Testis (tissue), 2 donors: ENCODE measurements around the gene IDE.

Source experiments
- CTCF ChIP-seq, 3 experiments: fragments of 450-650 bp in 2 of 3; fragments of 200-600 bp in 1 of 3; sonication (generic) in 1 of 3; IDR thresholded peaks; one replicate each; pipeline ENCODE4 v1.5.1; 2016 to 2019; ENCODE audit warnings: antibody characterized with exemption in 3 of 3, mild to moderate bottlenecking in 2 of 3, moderate library complexity in 1 of 3
- POLR2A ChIP-seq: fragments of 450-650 bp; IDR thresholded peaks from one replicate; pipeline ENCODE4 v1.6.1; 2017; ENCODE audit warnings: antibody characterized with exemption, mild to moderate bottlenecking, moderate library complexity

DNA sequence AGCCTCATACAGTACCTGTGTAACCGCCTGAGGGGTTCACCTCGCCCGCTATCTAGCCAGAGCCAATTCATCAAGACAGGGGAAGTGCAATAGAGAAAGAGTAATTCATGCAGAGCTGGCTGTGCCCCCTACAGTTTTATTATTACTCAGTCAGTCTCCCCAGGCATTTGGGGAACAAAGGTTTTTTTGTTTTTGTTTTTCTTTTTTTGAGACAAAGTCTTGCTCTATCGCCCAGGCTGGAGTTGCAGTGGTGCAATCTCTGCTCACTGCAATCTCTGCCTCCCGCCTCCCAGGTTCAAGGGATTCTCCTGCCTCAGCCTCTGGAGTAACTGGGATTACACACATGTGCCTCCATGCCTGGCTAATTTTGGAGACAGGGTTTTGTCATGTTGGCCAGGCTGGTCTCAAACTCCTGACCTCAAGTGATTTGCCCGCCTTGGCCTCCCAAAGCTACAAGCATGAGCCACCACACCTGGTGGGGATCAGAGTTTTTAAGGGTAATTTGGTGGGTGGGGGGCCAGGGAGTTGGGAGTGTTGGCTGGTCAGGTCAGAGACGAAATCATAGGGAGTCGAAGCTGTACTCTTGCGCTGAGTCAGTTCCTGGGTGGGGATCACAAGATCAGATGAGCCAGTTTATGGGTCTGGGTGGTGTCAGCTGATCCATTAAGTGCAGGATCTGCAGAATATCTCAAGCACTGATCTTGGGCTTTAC is 166.4 kb downstream of the IDE start:
- TF ChIP-seq CTCF (IDR thresholded peaks at IDR 0.05), result no peak
- TF ChIP-seq POLR2A, result no peak
